ENCODE measurements around the gene AHNAK.
"Not testable (repeated sequence)": the region's sequence is repeated elsewhere in the genome, so short reads cannot be mapped to it uniquely, and the experiment has no call there.

Gene AHNAK, protein sequence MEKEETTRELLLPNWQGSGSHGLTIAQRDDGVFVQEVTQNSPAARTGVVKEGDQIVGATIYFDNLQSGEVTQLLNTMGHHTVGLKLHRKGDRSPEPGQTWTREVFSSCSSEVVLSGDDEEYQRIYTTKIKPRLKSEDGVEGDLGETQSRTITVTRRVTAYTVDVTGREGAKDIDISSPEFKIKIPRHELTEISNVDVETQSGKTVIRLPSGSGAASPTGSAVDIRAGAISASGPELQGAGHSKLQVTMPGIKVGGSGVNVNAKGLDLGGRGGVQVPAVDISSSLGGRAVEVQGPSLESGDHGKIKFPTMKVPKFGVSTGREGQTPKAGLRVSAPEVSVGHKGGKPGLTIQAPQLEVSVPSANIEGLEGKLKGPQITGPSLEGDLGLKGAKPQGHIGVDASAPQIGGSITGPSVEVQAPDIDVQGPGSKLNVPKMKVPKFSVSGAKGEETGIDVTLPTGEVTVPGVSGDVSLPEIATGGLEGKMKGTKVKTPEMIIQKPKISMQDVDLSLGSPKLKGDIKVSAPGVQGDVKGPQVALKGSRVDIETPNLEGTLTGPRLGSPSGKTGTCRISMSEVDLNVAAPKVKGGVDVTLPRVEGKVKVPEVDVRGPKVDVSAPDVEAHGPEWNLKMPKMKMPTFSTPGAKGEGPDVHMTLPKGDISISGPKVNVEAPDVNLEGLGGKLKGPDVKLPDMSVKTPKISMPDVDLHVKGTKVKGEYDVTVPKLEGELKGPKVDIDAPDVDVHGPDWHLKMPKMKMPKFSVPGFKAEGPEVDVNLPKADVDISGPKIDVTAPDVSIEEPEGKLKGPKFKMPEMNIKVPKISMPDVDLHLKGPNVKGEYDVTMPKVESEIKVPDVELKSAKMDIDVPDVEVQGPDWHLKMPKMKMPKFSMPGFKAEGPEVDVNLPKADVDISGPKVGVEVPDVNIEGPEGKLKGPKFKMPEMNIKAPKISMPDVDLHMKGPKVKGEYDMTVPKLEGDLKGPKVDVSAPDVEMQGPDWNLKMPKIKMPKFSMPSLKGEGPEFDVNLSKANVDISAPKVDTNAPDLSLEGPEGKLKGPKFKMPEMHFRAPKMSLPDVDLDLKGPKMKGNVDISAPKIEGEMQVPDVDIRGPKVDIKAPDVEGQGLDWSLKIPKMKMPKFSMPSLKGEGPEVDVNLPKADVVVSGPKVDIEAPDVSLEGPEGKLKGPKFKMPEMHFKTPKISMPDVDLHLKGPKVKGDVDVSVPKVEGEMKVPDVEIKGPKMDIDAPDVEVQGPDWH (N-terminal part only)

GRCh38 chr11:62546244-62546928 lies at the start of gene AHNAK:
TSS of gene AHNAK (minus strand) at chr11:62546806. CDS start at chr11:62536098, 10,708 bp downstream.
- DNase-seq (ENCODE audit: low spot score): peak; percentile 77

- DNase-seq (ENCODE audit: low spot score): no peak
Measured at GRCh38 chr11:62595124-62595523, 48.5 kb upstream of the AHNAK start.

GRCh38 chr11:62593434-62594044 lies 46.9 kb upstream of the AHNAK start:
- peak; percentile 70 for DNase-seq (ENCODE audit: low spot score)

- no peak for DNase-seq (ENCODE audit: low spot score)
Measured at GRCh38 chr11:62592989-62593421, 46.4 kb upstream of the AHNAK start.

GRCh38 chr11:62592146-62592815 lies 45.7 kb upstream of the AHNAK start:
- no peak for DNase-seq (ENCODE audit: low spot score)

DNA sequence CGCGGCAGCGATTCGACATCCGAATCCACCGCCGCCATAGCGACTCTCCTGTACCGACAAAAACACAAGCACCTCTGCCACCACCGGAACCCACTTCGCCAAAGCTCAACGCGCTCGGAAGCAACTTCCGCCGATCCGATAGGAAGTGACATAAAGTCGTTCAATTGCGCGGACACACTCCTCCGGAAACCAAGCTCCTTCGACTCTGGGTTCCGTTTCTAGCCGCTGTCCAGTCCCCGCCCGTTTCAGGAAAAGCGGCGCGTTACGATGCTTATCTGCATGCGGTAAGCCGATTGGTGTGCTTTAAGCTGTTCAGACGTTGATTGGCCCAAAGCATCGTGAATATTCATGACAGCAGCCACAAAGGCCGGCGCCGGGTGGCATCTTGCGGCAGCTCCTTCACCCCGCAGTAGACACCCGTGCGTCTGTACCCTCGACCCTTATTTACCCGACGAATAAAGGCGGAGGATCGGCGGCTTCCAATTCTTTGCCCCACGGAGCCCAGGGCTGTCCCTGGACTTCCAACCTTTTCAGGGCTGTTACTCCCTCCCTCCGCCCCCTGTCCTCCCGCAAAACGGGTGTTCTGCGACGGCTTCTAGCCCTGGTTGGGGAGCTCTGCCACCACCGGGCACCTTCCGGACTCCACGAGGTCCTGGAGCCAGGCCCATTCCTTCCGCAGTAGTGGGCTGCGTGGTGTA lies 45.0 kb upstream of the AHNAK start, which contains the start of gene TUT1:
TUT1 (minus strand) TSS at position 76 of the 698 bp plus-strand sequence; CDS start at position 38, 38 bp downstream.
- DNase-seq (ENCODE audit: low spot score): peak; percentile 88

- DNase-seq (ENCODE audit: low spot score): no peak
Measured at GRCh38 chr11:62588966-62589637, 42.5 kb upstream of the AHNAK start.

DNA sequence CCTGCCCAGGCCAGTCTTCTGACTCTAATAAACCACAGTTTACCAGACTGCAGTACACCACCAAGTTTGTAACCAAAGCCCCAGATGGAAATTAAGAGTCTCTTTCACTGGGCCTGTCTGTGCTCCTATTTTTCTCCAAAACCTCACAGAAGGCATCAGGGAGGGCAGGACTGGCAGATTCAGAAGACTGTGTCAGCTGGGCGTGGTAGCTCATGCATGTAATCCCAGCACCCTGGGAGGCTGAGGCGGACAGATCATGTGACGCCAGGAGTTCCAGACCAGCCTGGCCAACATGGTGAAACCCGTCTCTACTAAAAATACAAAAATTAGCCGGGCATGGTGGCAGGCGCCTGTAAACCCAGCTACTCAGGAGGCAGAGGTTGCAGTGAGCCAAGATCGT lies 38.8 kb upstream of the AHNAK start:
- not testable (repeated sequence) for DNase-seq (ENCODE audit: low spot score)

GRCh38 chr11:62581735-62582134 lies 35.1 kb upstream of the AHNAK start:
- DNase-seq (ENCODE audit: low spot score): not testable (repeated sequence)

GRCh38 chr11:62580959-62581715 lies 34.5 kb upstream of the AHNAK start:
- no peak for DNase-seq (ENCODE audit: low spot score)

DNA sequence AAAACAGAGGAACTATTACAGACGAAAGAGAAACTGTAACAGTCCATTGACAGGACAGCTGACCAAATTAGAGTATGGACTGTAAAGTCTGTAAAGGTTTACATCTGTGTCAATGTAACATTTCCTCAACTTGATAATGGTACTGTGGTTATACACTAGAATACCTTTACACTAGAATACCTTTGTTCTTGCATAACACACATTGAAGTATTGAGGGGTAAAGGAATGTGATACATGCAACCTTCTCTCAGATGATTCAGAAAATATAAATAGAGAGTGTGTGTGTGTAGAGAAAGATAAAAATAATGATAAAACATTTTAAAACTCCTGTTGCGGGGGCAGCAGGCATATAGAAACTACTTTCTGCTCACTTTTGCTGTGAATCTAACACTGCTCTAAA lies 32.6 kb upstream of the AHNAK start:
- no peak for DNase-seq (ENCODE audit: low spot score)

GRCh38 chr11:62578541-62578940 lies 31.9 kb upstream of the AHNAK start:
- no peak for DNase-seq (ENCODE audit: low spot score)

- DNase-seq (ENCODE audit: low spot score): no peak
Measured at GRCh38 chr11:62577046-62577714, 30.6 kb upstream of the AHNAK start.

DNA sequence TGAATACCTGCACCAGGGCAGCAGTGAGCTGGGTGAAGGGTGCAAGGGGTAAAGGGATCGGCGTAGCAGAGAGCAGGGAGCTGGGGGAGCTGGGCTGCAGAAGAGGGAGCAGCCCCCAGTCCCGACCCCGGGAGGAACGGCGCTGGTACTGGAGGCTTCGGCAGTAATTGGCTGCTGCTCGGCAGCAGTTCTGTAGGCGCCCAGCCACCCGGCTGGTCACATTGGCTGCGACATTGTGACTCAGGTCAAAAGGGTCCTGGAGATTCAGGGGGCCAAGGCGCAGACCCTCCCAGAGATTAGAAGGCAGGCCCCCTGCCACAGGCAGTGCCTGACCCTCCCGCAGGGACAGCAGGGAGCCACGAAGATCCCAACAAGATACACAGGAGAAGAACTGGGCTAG lies 29.2 kb upstream of the AHNAK start:
- no peak for DNase-seq (ENCODE audit: low spot score)

GRCh38 chr11:62575156-62575555 lies 28.6 kb upstream of the AHNAK start:
- DNase-seq (ENCODE audit: low spot score): peak; percentile 30

- DNase-seq (ENCODE audit: low spot score): peak; percentile 62
Measured at GRCh38 chr11:62574363-62575071, 27.9 kb upstream of the AHNAK start.
